Stromal cell of bone marrow (primary cell): ENCODE results near the gene EIF1B.

ENCODE experiments used
- DNase-seq: peaks from one replicate; pipeline ENCODE4 v3.0.0-alpha.2; 2012; ENCODE audit warnings: low read depth

The EIF1B gene

DNA sequence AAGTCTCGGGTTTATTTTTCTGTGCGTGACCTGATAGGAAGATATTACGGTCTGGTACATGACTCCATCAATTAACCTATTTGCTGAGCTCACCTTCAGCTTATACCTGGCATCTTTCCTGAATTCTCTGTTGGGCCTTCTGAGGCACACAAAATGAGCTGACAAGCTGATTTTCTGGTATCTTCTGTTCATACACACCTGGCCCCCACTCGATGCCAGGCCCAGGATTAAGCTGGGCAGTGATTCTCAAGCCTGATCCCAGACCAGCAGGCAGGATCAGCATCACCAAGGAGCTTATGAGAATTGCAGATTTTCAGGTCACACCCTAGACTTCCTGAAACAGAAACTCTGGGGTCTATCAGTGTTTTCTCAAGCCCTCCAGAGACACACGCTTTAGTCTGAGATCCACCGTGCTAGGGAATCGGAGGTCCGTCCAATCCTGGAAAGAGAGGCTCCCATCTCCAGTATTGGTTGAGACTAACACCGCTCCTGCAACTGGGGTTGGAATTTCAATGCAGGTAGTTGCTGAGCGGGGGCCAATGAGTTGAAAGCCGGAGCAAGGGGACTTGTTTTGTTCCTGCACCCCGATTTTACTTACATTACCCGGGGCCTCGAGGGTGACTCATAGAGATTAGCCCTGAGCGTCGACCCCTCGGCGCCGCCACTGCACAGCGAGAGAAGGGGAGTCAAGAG lies 636 bp upstream of the EIF1B start:
- DNase-seq = no peak

GRCh38 chr3:40309925-40310695 lies 603 bp downstream of the EIF1B start:
- DNase-seq = no peak

DNA sequence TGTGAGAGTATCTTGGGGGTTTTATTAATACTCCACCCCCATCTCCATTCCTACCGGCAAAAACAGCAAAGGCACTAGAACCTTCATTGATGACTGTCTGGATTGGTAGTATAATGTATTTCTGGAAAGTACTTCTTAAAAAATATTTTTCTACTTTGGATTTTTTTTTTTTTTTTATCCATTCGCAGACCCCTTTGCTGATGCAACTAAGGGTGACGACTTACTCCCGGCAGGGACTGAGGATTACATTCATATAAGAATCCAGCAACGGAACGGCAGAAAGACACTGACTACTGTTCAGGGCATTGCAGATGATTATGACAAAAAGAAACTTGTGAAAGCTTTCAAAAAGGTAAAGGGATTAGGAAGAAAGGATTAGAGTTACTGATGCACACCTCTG lies 1.2 kb downstream of the EIF1B start:
- DNase-seq = no peak

DNA sequence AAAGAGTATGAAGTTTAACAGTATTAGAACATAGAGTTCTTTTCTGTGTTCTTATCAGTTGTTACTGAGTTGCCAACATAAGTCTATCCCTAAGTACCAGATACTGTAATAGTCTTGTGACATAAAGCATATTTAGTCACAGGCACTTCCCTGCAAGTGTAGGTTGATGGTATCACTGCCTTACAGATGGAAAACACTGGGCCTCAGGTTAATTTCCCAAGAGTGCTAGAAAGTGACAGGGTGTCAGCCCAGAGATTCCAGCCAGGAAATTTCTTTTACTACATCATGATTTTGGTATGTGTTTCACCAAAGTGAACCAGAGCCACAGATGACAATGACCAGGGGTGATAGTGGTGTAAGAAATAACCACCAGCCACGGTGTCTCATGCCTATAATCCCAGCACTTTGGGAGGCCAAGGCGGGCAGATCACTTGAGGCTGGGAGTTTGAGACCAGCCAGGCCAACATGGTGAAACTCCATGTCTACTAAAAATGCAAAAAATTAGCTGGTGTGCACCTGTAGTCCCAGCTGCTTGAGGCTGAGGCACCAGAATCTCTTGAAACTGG lies 3.2 kb downstream of the EIF1B start:
- DNase-seq = no peak

- DNase-seq = no peak
Measured at GRCh38 chr3:40313975-40314860, 4.7 kb downstream of the EIF1B start.

- peak; percentile 29 for DNase-seq
Measured at GRCh38 chr3:40317061-40317855, 7.8 kb downstream of the EIF1B start.

- no peak for DNase-seq
Measured at GRCh38 chr3:40321818-40322217, 12.3 kb downstream of the EIF1B start.

GRCh38 chr3:40323946-40324345 lies 14.4 kb downstream of the EIF1B start:
- no peak for DNase-seq

GRCh38 chr3:40324621-40325020 lies 15.1 kb downstream of the EIF1B start:
- DNase-seq = no peak

DNA sequence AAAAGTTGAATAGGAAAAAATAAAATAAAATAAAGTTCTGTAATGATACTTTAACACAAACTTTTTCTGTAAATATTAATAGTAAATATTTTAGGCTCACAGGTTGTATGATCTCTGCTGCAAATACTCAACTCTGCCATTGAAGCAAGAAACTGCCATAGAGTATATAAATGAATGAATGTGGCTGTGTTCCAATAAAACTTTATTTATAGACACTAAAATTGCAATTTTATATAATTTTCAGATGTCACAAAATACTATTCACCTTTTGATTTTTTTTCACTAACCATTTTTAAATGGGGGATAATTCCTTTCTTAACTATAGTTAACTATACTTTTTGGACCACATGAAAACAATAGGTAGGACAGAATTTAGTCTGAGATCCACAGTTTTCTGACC lies 16.0 kb downstream of the EIF1B start:
- DNase-seq = no peak

DNA sequence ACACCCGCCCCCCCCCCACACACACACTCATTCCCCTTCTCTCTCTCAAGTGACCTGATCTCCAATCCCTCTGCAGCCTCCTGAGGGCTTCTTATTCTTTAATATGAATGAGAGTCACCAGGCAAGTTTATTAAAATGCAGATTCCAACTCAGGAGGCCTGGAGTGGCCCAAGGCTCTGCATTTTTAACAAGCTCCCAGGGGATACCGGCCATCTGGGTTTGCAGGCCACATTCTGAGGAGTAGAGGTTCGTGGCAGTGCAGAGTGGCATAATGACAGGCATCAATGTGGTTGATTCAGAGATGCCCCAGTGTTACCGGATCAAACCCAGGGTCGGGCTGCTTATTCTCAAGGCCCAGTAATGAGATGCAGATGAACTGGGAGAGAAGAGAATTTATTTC lies 18.9 kb downstream of the EIF1B start:
- DNase-seq = no peak

DNA sequence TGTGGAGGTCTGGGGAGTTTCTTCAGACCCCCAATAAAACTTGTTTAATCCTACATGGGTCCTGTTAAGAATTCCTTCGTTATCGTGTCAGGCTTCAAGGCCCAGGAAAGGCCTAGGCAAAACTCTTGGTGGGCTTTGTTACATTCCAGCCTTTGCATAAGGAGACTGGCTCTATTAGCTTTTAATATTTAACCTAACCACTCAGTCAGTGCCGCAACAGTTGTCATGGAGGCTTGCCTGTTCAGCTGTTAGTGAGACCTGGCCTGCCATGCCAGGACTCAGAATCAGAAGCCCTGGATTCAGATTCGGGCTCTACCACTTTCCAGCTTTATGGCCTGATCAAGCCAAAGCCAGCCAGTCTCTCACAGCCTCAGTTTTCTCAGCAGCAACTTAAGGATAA lies 19.6 kb downstream of the EIF1B start:
- DNase-seq = no peak

GRCh38 chr3:40332684-40333083 lies 23.2 kb downstream of the EIF1B start:
- DNase-seq = no peak

GRCh38 chr3:40333416-40333815 lies 23.9 kb downstream of the EIF1B start:
- DNase-seq = no peak

DNA sequence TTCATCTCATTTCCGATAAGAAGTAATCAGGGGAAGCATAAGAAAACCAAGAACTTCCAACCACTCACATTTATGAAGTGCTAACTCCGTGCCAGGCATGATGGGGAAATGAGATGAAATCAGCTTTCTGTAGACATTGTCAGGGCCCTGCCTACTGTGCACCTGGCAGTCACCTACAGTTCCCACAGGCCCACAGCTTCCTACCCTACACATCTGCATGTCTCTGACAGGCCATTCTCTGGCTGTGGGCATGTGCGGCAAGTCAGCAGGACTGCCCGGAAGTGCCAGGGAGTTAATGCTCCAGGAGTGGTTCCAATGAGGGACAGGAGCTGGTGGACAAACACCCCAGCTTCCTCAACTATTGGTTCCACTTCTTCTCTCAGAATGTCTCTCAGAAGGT lies 24.3 kb downstream of the EIF1B start:
- no peak for DNase-seq

DNA sequence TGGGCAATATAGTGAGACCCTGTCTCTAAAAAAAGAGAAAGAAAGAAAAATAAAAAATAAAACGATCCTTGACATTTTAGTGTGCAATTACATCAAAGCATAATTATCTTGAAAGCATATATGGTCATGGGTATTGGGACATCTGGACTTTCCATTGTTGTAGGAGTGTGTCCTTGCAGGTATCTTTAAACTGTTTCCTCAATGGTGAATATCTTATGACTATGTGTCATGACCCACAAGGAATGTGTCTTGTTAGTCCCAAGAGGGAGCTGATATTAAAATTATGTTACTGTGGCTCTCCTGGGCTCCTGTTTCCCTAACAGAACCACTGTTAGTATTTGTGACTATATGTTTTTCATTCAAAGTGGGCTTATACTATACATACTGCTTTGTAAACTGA lies 26.6 kb downstream of the EIF1B start:
- no peak for DNase-seq

DNA sequence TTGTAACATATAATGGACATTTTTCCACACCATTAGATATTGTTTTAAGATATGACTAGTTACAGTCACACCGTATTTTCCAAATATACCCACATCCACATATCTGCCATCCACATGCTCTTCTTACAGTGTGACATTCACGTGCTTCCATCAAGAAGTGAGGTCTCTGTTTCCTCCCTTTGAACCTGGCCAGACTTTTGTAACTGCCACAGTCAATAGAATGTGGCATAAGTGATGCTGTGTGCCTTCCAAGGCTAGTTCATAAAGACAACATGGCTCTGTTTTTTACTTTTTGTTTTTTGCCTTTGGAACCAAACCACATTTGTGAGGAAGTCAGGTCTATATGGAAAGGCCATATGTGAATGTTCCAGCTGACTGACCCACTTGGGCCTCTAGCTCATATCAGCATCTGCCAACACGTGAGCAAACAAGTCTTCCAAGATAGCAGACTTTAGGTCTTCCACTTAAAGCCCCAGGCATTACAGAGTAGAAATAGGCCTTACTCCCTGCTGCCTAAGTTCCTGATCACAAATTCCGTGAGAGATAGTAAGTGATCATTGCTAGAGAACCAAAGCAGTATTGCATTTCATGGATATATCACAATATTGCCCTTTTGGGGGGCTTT lies 27.1 kb downstream of the EIF1B start:
- no peak for DNase-seq

DNA sequence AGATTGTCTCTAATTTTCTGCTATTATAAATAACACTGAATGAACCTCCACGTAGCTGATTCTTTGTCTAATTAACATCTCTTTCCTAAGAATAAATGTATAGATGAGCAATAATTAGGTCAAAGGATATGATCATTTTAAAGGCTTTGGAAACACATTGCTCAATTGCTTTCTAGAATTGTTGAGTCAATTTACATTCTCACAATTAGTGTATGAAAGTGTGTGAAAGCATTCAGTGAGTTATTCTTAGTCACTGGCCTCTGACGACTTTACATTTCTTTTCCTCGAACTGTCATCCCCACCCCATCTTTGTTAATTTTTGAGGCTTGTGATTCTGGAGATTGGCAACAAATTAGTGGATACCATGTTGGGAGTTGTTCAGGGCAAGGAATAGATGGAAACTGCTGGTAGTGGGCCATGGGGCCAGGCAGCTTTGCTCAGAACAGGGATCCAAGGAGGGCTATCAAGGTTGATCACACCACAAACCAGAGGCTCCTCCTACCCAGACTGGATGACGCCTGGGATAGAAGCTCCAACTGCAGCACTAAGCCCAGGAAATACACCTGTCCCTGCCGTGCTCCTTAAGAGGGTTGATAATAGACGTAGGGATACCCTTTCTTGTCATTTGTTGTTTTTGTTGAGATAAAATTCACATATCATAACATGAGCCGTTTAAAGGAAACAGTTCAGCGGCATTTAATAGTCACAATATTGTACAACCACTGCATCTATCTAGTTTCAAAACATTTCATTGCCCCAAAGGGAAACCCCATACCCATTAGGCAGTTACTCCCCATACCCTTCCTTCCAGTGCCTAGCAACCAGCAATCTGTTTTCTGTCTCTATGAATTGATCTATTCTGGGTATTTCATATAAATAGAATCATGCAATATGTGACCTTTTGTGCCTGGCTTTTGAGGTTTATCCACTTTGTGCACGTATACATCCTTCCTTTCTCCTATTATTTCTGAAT lies 27.9 kb downstream of the EIF1B start:
- no peak for DNase-seq

GRCh38 chr3:40339871-40340270 lies 30.4 kb downstream of the EIF1B start:
- no peak for DNase-seq
